ENCODE results near the gene RGS12. TPM values are rescaled to one million over a fixed set of nuclear protein-coding genes. Genes with fewer than 3 reads are reported as not detected.

RGS12 gene
- total and polyA plus RNA-seq, 2 of the 13 experiments (the other 11 are each of a cell fraction or from before 2014, with no cell fraction given) = 21.0 to 27.7 TPM

- peak; percentile 67; the same call in 1 of the 2 replicates for TF ChIP-seq MIXL1 (CRISPR knock-in tag; IDR thresholded peaks at IDR 0.05)
- TF ChIP-seq MED1 (CRISPR knock-in tag; IDR thresholded peaks at IDR 0.05) = peak; percentile 84
- peak; percentile 97 for TF ChIP-seq BHLHE40 (IDR thresholded peaks at IDR 0.05; ENCODE audit: low read length)
- peak; percentile 86 for TF ChIP-seq FOSL2 (CRISPR knock-in tag; IDR thresholded peaks at IDR 0.05)
- peak; percentile 45; the same call in 1 of the 2 replicates for TF ChIP-seq NCOA2 (CRISPR knock-in tag; IDR thresholded peaks at IDR 0.05)
- no peak for TF ChIP-seq ARID2 (CRISPR knock-in tag; IDR thresholded peaks at IDR 0.05; ENCODE audit: borderline replicate concordance)
- TF ChIP-seq ZNF546 (CRISPR knock-in tag; conservative IDR thresholded peaks at IDR 0.05) = no peak
- no peak for TF ChIP-seq ZNF556 (CRISPR knock-in tag; IDR thresholded peaks at IDR 0.05; ENCODE audit: borderline replicate concordance)
- TF ChIP-seq ZNF282 (IDR thresholded peaks at IDR 0.05; ENCODE audit: partially characterized antibody) = no peak
- no peak for TF ChIP-seq KAT7 (CRISPR knock-in tag; IDR thresholded peaks at IDR 0.05; ENCODE audit: borderline replicate concordance)
- peak; percentile 72 for TF ChIP-seq HDAC1 (CRISPR knock-in tag; IDR thresholded peaks at IDR 0.05)
- no peak for TF ChIP-seq SRSF4 (IDR thresholded peaks at IDR 0.05; ENCODE audit: low read depth, low read length, poor library complexity, severe bottlenecking)
- TF ChIP-seq HMGXB4 (CRISPR knock-in tag; IDR thresholded peaks at IDR 0.05; ENCODE audit: borderline replicate concordance in 1 of 2, low read depth in 1 of 2) = no peak
- TF ChIP-seq STAT6 (CRISPR knock-in tag; IDR thresholded peaks at IDR 0.05; ENCODE audit: borderline replicate concordance) = no peak
- TF ChIP-seq, protein P1, sequence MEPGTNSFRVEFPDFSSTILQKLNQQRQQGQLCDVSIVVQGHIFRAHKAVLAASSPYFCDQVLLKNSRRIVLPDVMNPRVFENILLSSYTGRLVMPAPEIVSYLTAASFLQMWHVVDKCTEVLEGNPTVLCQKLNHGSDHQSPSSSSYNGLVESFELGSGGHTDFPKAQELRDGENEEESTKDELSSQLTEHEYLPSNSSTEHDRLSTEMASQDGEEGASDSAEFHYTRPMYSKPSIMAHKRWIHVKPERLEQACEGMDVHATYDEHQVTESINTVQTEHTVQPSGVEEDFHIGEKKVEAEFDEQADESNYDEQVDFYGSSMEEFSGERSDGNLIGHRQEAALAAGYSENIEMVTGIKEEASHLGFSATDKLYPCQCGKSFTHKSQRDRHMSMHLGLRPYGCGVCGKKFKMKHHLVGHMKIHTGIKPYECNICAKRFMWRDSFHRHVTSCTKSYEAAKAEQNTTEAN (CRISPR knock-in tag; conservative IDR thresholded peaks at IDR 0.05) = 0 out of 2 replicates have a peak, but pooled peaks have one; percentile 51
- no peak for TF ChIP-seq PRDM4 (CRISPR knock-in tag; IDR thresholded peaks at IDR 0.05; ENCODE audit: borderline replicate concordance)
- TF ChIP-seq, protein P2, sequence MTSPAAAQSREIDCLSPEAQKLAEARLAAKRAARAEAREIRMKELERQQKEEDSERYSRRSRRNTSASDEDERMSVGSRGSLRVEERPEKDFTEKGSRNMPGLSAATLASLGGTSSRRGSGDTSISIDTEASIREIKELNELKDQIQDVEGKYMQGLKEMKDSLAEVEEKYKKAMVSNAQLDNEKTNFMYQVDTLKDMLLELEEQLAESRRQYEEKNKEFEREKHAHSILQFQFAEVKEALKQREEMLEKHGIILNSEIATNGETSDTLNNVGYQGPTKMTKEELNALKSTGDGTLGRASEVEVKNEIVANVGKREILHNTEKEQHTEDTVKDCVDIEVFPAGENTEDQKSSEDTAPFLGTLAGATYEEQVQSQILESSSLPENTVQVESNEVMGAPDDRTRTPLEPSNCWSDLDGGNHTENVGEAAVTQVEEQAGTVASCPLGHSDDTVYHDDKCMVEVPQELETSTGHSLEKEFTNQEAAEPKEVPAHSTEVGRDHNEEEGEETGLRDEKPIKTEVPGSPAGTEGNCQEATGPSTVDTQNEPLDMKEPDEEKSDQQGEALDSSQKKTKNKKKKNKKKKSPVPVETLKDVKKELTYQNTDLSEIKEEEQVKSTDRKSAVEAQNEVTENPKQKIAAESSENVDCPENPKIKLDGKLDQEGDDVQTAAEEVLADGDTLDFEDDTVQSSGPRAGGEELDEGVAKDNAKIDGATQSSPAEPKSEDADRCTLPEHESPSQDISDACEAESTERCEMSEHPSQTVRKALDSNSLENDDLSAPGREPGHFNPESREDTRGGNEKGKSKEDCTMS (CRISPR knock-in tag; conservative IDR thresholded peaks at IDR 0.05) = no peak
- TF ChIP-seq ADNP (CRISPR knock-in tag; IDR thresholded peaks at IDR 0.05) = no peak
- TF ChIP-seq ZSCAN25 (CRISPR knock-in tag; IDR thresholded peaks at IDR 0.05) = no peak
Observed at GRCh38 chr4:3342182-3342854, 49.5 kb downstream of the RGS12 start (continued).

All from HepG2 (cell line).